GM18873 (cell line): ENCODE measurements around the gene MRTFA.
"Not testable (repeated sequence)": the region's sequence is repeated elsewhere in the genome, so short reads cannot be mapped to it uniquely, and the experiment has no call there.

Experiments used
- ATAC-seq: cut with Tn5 transposase; IDR thresholded peaks from one replicate; pipeline ENCODE4 v1.9.1; 2021; ENCODE audit warnings: mild to moderate bottlenecking, moderate library complexity, moderate number of reproducible peaks; ENCODE audit not compliant: unreplicated experiment, low FRiP score

Gene MRTFA

DNA sequence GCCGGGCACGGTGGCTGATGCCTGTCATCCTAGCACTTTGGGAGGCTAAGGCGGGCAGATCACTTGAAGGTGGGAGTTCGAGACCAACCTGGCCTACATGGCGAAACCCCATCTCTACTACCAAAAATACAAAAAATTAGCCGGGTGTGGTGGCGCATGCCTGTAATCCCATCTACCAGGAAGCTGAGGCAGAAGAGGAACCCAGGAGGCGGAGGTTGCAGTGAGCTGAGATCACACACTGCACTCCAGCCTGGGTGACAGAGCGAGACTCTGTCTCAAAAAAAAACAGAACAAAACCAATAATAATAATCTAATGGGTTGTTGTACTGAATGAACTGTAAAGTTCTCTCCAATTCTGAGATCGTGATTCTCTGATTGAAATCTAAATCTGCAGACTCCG, 258.1 kb downstream of the MRTFA start:
- not testable (repeated sequence) for ATAC-seq

DNA sequence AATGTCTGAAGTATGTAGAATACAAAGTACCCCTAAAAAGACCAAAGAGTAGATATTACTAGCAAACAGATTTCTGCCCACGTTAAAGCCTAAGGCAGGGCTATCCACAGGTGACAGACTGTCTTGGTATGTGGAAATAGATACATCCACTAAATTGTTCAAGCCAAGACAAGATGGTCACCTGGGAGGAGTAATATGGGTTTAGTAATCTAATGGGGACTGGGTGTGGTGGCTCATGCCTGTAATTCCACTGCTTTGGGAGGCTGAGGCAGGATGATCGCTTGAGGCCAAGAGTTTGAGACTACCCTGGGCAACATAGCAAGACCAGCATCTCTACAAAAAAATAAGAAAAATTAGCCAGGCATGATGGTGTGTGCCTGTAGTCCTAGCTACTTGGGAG, 258.6 kb downstream of the MRTFA start:
- ATAC-seq, result no peak

GRCh38 chr22:40376149-40376548, 260.4 kb downstream of the MRTFA start:
- no peak for ATAC-seq

DNA sequence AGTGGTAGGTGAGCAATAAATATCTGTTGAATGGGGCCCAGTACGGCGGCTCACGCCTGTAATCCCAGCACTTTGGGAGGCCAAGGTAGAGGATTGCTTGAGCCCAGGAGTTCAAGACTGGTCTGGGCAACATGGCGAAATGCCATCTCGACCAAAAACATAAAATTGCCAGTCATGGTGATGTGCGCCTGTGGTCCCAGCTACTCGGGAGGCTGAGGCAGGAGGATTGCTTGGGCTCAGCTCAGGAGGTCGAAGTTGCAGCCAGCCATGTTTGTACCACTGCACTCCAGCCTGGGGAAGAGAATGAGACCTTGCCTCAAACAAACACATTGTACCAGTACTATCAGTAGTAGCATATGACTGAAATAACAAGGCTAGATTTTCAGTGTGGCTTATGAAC, 262.0 kb downstream of the MRTFA start:
- ATAC-seq, result no peak

GRCh38 chr22:40368836-40369235, 267.7 kb downstream of the MRTFA start:
- no peak for ATAC-seq

GRCh38 chr22:40368016-40368415, 268.5 kb downstream of the MRTFA start:
- ATAC-seq, result no peak

DNA sequence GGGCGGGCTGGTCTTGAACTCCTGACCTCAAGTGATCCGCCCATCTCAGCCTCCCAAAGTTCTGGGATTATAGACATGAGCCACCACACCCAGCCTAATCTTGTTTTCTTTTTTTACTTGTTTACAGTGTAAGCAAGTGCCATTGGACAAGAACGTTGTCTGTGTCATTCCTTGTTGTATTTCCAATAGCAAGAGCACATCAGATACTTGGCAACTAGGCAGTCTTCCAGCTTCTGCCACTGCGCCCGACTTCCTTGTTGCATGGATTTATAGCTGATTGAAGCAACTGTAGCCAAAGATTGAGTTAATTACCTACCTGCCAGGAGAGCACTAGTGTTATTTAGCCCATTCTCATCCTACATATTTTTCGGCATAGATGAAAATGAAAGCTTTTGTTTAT, 269.2 kb downstream of the MRTFA start:
- no peak for ATAC-seq

GRCh38 chr22:40366068-40366467, 270.5 kb downstream of the MRTFA start:
- ATAC-seq, result no peak

DNA sequence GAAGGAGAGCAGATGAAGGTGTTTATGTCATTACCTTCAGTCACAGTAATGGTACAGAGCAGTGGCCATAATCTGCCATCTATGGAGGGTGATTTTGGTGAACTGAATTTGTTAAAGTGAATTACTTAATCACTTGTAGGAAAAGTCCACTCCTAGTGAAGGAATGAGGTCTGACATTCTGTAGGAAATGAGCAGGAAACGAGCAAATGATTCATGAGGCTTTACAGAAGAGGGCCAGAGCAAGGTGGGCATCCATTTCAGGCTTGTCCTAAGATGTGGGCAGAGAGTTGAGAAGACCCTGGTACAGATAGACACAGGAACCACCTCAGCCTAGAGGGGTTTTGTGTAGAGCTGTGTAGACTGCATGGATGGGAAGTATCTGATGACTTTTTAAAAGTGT, 272.1 kb downstream of the MRTFA start:
- no peak for ATAC-seq

- ATAC-seq, result no peak
Observed at GRCh38 chr22:40363059-40363458, 273.5 kb downstream of the MRTFA start.

- ATAC-seq, result no peak
Observed at GRCh38 chr22:40361100-40361499, 275.4 kb downstream of the MRTFA start.
